ENCODE measurements around the gene DDX4.

The DDX4 gene

GRCh38 chr5:55820488-55820887 is 82.6 kb downstream of the DDX4 start:
- in situ Hi-C loops (cut with HindIII; ENCODE audit: low sequenced_read_pairs): no loop called here

- in situ Hi-C loops (cut with HindIII; ENCODE audit: low sequenced_read_pairs): no loop called here
These were observed 84.1 kb downstream of the DDX4 start for GRCh38 chr5:55821731-55822512.

GRCh38 chr5:55823151-55823796 is 85.4 kb downstream of the DDX4 start:
- in situ Hi-C loops (cut with HindIII; ENCODE audit: low sequenced_read_pairs): no loop called here

- in situ Hi-C loops (cut with HindIII; ENCODE audit: low sequenced_read_pairs): loop anchor here (5.0 kb wide), 1 partner anchor 38 kb away; no protein-coding TSS in a partner anchor
These were observed 92.1 kb downstream of the DDX4 start for GRCh38 chr5:55829956-55830355.

GRCh38 chr5:55832446-55832845 is 94.6 kb downstream of the DDX4 start:
- in situ Hi-C loops (cut with HindIII; ENCODE audit: low sequenced_read_pairs): no loop called here

GRCh38 chr5:55836191-55836590 is 98.3 kb downstream of the DDX4 start:
- in situ Hi-C loops (cut with HindIII; ENCODE audit: low sequenced_read_pairs): no loop called here

- in situ Hi-C loops (cut with HindIII; ENCODE audit: low sequenced_read_pairs): no loop called here
These were observed 104.1 kb downstream of the DDX4 start for GRCh38 chr5:55841976-55842375.

GRCh38 chr5:55847837-55848236 is 110.0 kb downstream of the DDX4 start:
- in situ Hi-C loops (cut with HindIII; ENCODE audit: low sequenced_read_pairs): no loop called here

GRCh38 chr5:55848783-55849182 is 110.9 kb downstream of the DDX4 start:
- in situ Hi-C loops (cut with HindIII; ENCODE audit: low sequenced_read_pairs): no loop called here

- in situ Hi-C loops (cut with HindIII; ENCODE audit: low sequenced_read_pairs): no loop called here
These were observed 113.2 kb downstream of the DDX4 start, which contains the start of gene IL31RA for GRCh38 chr5:55850839-55851674. Gene IL31RA, plus strand, starts transcription at chr5:55851357. Its CDS starts 214 bp downstream, at chr5:55851571.

GRCh38 chr5:55851675-55851979 is 113.8 kb downstream of the DDX4 start:
- in situ Hi-C loops (cut with HindIII; ENCODE audit: low sequenced_read_pairs): no loop called here

- in situ Hi-C loops (cut with HindIII; ENCODE audit: low sequenced_read_pairs): no loop called here
These were observed 114.6 kb downstream of the DDX4 start for GRCh38 chr5:55852503-55852902.

- in situ Hi-C loops (cut with HindIII; ENCODE audit: low sequenced_read_pairs): no loop called here
These were observed 115.3 kb downstream of the DDX4 start for GRCh38 chr5:55853041-55853670.

- in situ Hi-C loops (cut with HindIII; ENCODE audit: low sequenced_read_pairs): no loop called here
These were observed 116.0 kb downstream of the DDX4 start for GRCh38 chr5:55853818-55854217.

- in situ Hi-C loops (cut with HindIII; ENCODE audit: low sequenced_read_pairs): no loop called here
These were observed 117.6 kb downstream of the DDX4 start for GRCh38 chr5:55855509-55855908.

- in situ Hi-C loops (cut with HindIII; ENCODE audit: low sequenced_read_pairs): no loop called here
These were observed 118.8 kb downstream of the DDX4 start for GRCh38 chr5:55856516-55857246.

GRCh38 chr5:55857247-55857640 is 119.4 kb downstream of the DDX4 start:
- in situ Hi-C loops (cut with HindIII; ENCODE audit: low sequenced_read_pairs): no loop called here

GRCh38 chr5:55858104-55858503 is 120.2 kb downstream of the DDX4 start:
- in situ Hi-C loops (cut with HindIII; ENCODE audit: low sequenced_read_pairs): no loop called here

- in situ Hi-C loops (cut with HindIII; ENCODE audit: low sequenced_read_pairs): no loop called here
These were observed 122.4 kb downstream of the DDX4 start for GRCh38 chr5:55860288-55860687.

GRCh38 chr5:55860709-55861108 is 122.8 kb downstream of the DDX4 start:
- in situ Hi-C loops (cut with HindIII; ENCODE audit: low sequenced_read_pairs): no loop called here

Measured in endothelial cell of hepatic sinusoid (primary cell).